ENCODE results near the gene PTPRN2.
"Not testable (repeated sequence)": the region's sequence is repeated elsewhere in the genome, so short reads cannot be mapped to it uniquely, and the experiment has no call there.

Gene PTPRN2

GRCh38 chr7:158587162-158588084, at the start of gene PTPRN2:
Gene PTPRN2 (minus strand): TSS chr7:158587823.
- DNase-seq: peak; percentile 19

DNA sequence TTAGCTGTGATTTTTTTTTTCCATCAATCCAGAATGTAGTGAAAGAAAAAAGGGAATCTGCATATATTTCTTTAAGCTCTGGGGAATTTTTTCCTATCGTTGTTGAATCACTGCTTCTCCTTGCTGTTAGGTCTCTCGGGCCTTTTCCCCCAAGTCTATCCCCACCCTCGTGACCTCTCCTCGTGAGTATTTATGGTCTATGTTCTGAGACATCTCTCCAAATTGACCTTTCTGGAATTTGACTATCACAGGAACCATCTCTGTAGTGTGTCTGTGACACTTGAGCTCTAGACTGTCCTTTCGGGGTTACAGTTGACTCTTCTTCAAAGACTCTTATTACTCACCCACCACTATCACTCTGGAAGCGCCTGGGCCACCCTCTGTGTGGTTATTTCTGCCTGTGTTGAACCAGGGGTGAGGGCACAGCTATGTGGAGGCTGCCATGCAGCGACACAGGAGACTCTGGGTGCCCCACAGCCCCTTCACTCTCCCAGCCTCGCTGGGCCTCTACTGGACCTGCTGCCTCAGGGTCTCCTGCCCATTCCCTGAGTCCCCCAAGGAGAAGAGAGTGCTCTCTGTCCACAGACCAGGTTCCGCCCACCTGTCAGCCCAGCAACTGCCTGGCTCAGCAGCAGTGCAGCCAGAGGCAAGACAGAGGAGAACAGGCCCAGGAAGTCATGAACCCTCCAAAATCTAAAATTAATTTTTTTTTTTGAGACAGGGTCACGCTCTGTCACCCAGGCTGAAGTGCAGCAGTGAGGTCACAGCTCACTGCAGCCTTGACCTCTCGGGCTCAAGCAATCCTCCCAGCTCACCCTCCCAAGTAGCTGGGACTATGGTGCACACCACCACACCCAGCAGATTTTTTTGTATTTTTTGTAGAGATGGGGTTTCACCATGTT, 45.7 kb upstream of the PTPRN2 start:
- no peak for DNase-seq

GRCh38 chr7:158631574-158632195, 44.1 kb upstream of the PTPRN2 start:
- no peak for DNase-seq

GRCh38 chr7:158626289-158626688, 38.7 kb upstream of the PTPRN2 start:
- not testable (repeated sequence) for DNase-seq

DNA sequence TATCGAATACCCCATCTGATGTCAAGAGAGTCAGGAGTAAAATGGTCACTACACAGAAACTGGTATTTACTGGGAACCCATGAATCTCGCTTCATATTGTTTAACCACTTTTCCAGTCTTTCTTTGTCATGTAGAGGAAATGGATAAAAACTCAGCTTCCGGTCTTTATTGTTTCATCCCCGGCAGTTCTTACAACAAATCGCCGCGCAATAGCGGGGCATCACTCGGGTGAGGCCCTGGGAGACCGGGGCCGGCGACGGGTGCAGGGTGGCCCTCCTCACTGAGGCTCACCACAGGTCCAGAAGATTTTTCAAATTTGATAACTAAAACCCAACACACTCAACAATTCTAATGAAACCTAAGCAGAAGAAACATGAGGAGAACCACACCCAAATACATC, 35.6 kb upstream of the PTPRN2 start:
- no peak for DNase-seq

DNA sequence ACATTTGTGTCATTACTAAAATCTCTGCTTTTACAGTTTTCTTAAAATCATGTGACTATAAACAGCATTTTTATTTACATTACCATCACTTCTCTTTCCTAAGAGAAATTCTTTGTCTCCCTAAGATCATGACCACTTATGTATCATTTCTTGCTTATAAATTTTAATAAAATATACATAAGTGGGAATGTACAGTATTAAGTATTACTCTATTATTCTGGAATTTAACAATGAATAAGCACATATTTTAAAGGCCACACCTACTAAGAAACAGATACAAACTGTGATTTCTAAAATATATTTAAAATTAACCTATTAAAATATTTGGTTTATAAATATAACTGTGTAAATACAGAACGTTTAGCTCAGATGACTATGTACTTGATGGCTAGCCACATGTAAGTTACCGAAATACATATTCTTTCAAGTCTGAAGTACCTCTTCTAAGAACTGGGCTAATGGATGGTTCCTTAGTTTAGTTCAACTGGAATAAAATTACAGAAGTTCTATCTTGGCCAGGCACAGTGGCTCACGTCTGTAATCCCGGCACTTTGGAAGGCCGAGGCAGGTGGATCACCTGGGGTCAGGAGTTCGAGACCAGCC, 33.3 kb upstream of the PTPRN2 start:
- DNase-seq: no peak

DNA sequence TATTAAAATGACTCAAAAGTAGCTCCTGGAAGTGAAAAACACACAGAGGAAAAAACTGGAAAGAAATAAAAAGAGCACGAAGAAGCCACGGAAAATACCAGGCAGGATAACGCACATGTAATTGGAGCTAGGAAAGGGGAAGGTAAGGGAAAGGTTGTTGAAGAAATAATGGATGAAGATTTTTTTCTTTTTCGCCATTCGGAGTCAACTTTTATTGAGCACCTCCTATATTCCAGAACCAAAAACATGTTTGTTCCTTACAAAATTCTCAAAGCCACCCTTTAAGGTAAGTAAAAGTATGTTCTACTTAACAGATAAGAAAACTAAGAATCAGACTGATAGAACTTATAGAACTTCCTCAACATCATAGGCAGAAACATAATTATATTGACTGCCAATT, 32.8 kb upstream of the PTPRN2 start:
- DNase-seq: no peak

DNA sequence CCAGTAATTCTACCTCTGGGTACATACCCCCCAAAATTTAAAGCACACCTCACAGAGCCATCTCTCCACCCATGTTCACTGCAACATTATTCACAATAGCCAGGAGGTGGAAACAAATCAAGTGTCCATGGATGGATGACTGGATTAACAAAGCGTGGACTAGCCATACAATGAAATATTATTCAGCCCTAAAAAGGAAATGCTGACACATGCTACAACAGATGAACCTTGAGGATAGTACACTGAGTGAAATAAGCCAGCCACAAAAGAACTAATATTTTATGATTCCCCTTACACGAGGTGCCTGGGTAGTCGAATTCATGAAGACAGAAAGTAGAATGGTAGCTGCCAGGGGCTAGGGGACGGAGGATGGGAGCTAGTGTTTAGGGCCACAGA, 31.1 kb upstream of the PTPRN2 start:
- DNase-seq: no peak

GRCh38 chr7:158617737-158618128, 30.1 kb upstream of the PTPRN2 start:
- no peak for DNase-seq

- no peak for DNase-seq
These were observed 28.4 kb upstream of the PTPRN2 start for GRCh38 chr7:158616050-158616449.

- no peak for DNase-seq
These were observed 27.1 kb upstream of the PTPRN2 start for GRCh38 chr7:158614700-158615099.

GRCh38 chr7:158613481-158613880, 25.9 kb upstream of the PTPRN2 start:
- no peak for DNase-seq

GRCh38 chr7:158612546-158612945, 24.9 kb upstream of the PTPRN2 start:
- no peak for DNase-seq

- DNase-seq: no peak
These were observed 23.9 kb upstream of the PTPRN2 start for GRCh38 chr7:158611541-158611940.

DNA sequence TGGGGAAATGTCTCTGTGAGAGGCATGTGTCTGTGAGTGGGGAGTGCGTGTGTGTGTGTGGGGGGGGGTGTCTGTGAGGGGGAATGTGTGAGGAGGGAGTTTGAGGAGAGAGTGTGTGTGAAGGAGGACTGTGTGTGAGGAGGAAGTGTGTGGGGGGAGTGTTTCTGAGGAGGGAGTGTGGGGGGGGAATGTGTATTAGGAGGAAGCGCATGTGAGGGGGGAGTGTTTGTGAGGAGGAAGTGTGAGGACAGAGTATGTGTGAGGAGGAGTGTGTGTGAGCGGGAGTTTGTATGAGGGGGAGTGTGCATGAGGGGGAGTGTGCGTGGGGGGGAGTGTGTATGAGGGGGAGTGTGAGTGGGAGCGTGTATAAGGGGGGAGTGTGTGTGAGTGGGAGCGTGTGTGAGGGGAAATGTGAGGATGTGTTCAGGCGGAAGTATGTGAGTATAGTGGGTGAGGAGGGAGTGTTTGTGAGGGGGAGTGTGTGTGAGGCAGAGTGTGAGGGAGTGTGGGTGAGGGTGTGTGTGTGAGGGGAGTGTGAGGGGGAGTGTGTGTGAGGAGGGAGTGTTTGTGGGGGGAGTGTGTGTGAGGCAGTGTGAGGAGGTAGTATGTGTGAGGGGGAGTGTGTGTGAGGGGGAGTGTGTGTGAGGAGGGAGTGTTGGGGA, 21.8 kb upstream of the PTPRN2 start:
- no peak for DNase-seq

GRCh38 chr7:158607563-158607962, 19.9 kb upstream of the PTPRN2 start:
- DNase-seq: no peak

DNA sequence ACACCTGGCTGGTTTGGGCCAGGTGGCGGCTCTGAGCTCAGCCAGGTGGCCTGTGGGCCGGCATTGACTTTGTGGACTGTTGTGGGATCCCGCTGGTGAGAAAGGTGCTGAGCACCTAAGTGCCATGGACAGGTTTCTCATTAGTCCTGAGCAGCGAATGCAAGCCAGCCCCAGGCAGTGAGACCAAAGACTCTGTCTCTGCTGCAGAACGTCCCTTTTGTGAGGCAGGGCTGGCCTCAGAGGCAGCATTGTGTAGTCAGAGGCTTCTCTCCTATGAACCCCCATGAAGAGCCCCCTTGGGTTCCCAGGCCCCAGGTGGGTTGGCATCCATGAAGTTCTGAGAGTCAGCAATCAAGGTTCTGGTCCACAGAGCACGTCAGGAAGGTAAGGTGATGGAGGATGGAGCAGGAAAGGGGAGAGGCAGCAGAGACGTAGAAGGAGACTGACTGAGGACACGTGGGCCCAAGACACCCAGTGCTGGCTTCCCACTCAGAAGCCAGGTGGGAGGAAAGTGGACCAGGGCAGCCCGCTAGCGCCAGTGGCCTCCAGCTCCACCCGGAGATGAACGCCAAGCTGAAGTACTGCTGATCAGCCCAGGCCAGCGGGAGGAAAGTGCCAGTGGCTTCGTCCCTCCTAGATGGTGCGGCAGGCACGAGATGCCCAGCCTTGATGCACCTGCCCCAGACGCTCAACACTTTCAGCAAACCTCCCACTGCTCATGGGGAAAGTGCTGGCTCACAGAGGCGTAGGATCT, 19.2 kb upstream of the PTPRN2 start:
- DNase-seq: no peak

DNA sequence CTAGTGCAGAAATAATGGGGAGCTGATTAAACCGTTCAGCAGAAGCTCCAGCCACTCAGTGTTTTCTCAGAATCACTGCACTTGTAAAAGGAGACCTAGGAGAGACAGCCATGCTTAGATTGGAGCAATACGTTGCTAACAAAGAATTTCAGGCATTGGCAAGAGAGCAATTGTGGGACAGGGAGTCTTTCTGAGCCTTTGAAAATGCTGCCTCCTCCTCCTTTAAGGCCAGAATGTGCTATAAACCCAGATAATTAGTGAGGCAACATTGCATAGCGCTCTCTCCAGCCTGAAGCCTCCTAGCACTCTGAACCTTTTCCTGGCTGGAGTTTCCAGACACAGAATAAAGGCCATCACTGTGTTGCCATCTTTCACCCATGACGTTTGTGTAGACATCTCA, 18.5 kb upstream of the PTPRN2 start:
- no peak for DNase-seq

- DNase-seq: no peak
These were observed 16.4 kb upstream of the PTPRN2 start for GRCh38 chr7:158603773-158604755.
